ENCODE measurements around the gene OR4N2. TPM values are rescaled to one million over a fixed set of nuclear protein-coding genes. Genes with fewer than 3 reads are reported as not detected.
"Not testable (repeated sequence)": the region's sequence is repeated elsewhere in the genome, so short reads cannot be mapped to it uniquely, and the experiment has no call there.

Gene OR4N2, protein sequence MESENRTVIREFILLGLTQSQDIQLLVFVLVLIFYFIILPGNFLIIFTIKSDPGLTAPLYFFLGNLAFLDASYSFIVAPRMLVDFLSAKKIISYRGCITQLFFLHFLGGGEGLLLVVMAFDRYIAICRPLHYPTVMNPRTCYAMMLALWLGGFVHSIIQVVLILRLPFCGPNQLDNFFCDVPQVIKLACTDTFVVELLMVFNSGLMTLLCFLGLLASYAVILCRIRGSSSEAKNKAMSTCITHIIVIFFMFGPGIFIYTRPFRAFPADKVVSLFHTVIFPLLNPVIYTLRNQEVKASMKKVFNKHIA
- not detected for polyA plus RNA-seq

DNA sequence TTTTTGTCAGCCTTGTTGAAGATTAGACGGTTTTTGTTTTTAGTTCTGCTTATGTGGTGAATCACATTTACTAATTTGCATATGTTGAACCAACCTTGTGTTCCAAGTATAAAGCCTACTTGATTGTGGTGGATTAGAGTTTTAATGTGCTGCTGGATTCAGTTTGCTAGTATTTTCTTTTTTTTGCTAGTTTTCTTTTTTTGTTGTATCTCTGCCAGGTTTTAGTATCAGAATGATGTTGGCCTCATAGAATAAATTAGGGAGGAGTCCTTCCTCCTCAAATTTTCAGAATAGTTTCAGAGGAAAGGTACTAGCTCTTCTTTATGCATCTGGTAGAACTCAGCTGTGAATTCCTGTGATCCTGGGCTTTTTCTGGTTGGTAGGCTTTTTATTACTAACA is at the start of gene OR4N2:
TSS of gene OR4N2 (plus strand) at position 301 of the 400 bp plus-strand sequence. CDS start 23,679 bp downstream, outside the sequence.
- H3K27ac ChIP-seq (ENCODE audit: low read depth in 2 of 2, low read length in 1 of 2); H3K9me3 ChIP-seq (ENCODE audit: control insufficient read depth in 2 of 2, insufficient read depth in 1 of 2, low read depth in 1 of 2, low read length in 1 of 2): not testable (repeated sequence)
- WGBS, 2 donors: 64 to 76% methylated on average over 1 of the region's 1 CpG

DNA sequence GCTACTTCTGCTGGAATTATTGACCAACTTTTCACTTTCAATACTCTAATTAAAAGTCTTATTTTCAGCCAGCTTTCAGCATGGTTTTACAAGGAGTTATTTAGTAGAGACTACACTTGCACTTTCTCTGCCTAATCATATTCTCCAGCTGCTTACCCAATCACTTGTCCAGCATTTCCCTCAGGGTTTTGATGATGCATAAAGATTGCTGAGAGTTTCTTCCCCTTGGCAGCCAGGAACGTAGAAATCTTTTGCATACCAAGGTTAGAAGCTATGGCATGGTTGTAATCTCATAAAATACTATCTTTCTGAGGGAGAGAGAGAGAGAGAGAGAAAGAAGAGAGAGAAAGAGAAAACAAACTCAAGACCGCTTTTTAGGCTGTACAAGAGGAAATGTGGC is 49.4 kb upstream of the OR4N2 start:
- H3K9me3 ChIP-seq (ENCODE audit: control insufficient read depth in 2 of 2, insufficient read depth in 1 of 2, low read depth in 1 of 2, low read length in 1 of 2): no peaks in the 10 kb centered on the region
- no peaks in the 10 kb centered on the region for H3K27me3 ChIP-seq (ENCODE audit: control insufficient read depth in 1 of 2, insufficient read depth in 2 of 2, low read length in 2 of 2)
- no peak overlapping the region for H3K27ac ChIP-seq (ENCODE audit: low read depth in 2 of 2, low read length in 1 of 2)
- H3K36me3 ChIP-seq (ENCODE audit: control insufficient read depth in 2 of 2, insufficient read depth in 2 of 2, low read length in 1 of 2): no peaks in the 10 kb centered on the region
- H3K4me3 ChIP-seq (ENCODE audit: low read depth in 1 of 2, low read length in 2 of 2): no peak overlapping the region
- H3K4me1 ChIP-seq (ENCODE audit: control insufficient read depth in 2 of 2, insufficient read depth in 2 of 2, low read length in 1 of 2): no peaks in the 10 kb centered on the region
- 29 to 35% methylated on average over 2 of the region's 2 CpGs for WGBS, 2 donors

More for the DNA sequence above, at the start of gene OR4N2:
- not testable (repeated sequence) for H3K4me3 ChIP-seq (ENCODE audit: low read depth in 1 of 2, low read length in 2 of 2); H3K4me1 ChIP-seq (ENCODE audit: control insufficient read depth in 2 of 2, insufficient read depth in 2 of 2, low read length in 1 of 2); H3K36me3 ChIP-seq (ENCODE audit: control insufficient read depth in 2 of 2, insufficient read depth in 2 of 2, low read length in 1 of 2); H3K27me3 ChIP-seq (ENCODE audit: control insufficient read depth in 1 of 2, insufficient read depth in 2 of 2, low read length in 2 of 2)

DNA sequence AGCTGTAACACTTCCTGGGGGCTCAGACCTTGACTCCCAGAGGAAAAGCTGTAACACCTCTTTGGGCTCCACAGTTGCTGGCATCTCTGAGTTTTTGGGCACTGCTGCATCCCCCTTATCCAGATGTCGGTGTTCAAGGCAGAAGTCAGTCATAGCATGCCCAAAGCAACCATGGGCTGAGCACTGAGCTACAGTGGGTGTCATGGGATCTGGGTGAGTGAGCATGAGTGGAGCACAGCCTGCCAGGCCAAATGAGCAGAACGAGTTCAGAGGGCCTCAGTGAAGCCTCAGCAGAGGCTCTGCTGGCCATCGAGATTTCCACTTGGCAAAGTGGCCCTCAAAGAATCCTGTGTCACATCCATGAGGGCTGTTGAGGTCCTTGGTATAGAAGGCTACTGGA is 32.1 kb upstream of the OR4N2 start:
- not testable (repeated sequence) for H3K4me3 ChIP-seq (ENCODE audit: low read depth in 1 of 2, low read length in 2 of 2); H3K27ac ChIP-seq (ENCODE audit: low read depth in 2 of 2, low read length in 1 of 2); H3K36me3 ChIP-seq (ENCODE audit: control insufficient read depth in 2 of 2, insufficient read depth in 2 of 2, low read length in 1 of 2); H3K27me3 ChIP-seq (ENCODE audit: control insufficient read depth in 1 of 2, insufficient read depth in 2 of 2, low read length in 2 of 2); H3K9me3 ChIP-seq (ENCODE audit: control insufficient read depth in 2 of 2, insufficient read depth in 1 of 2, low read depth in 1 of 2, low read length in 1 of 2); H3K4me1 ChIP-seq (ENCODE audit: control insufficient read depth in 2 of 2, insufficient read depth in 2 of 2, low read length in 1 of 2)
- 37 to 52% methylated on average over 3 of the region's 3 CpGs for WGBS, 2 donors

DNA sequence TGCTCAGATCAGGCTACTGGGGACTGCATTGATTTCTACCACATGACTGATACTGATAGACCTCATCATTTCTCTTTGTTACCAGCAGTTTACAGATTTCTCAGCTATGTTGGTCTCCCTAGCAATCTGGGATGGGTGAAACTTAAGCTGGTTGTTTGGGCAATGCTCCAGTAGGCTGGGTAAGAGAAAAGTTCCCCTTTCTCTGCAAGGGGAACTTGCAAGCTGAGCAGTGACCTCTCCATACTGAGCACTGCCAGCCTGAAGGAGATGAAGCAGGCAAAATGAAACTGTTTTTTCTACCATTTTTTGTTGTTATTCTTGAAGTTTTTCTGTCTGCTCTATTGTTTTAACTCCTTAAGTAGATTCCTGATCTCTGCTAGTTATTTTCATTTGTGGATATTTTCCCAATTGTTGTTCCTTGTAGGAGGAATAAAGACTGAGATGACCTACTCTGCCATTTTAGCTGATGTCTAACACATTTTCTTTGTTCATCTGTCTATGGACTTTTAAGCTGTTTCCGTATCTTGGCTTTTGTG is 31.6 kb upstream of the OR4N2 start:
- no peak overlapping the region for H3K4me3 ChIP-seq (ENCODE audit: low read depth in 1 of 2, low read length in 2 of 2)
- H3K4me1 ChIP-seq (ENCODE audit: control insufficient read depth in 2 of 2, insufficient read depth in 2 of 2, low read length in 1 of 2): no peaks in the 10 kb centered on the region
- peaks cover 4 to 8% of the 10 kb centered on the region in 2 donors for H3K9me3 ChIP-seq (ENCODE audit: control insufficient read depth in 2 of 2, insufficient read depth in 1 of 2, low read depth in 1 of 2, low read length in 1 of 2)
- 90 to 93% methylated on average over 1 of the region's 1 CpG for WGBS, 2 donors
- no peak overlapping the region for H3K27ac ChIP-seq (ENCODE audit: low read depth in 2 of 2, low read length in 1 of 2)
- H3K27me3 ChIP-seq (ENCODE audit: control insufficient read depth in 1 of 2, insufficient read depth in 2 of 2, low read length in 2 of 2): no peaks in the 10 kb centered on the region
- H3K36me3 ChIP-seq (ENCODE audit: control insufficient read depth in 2 of 2, insufficient read depth in 2 of 2, low read length in 1 of 2): no peaks in the 10 kb centered on the region

DNA sequence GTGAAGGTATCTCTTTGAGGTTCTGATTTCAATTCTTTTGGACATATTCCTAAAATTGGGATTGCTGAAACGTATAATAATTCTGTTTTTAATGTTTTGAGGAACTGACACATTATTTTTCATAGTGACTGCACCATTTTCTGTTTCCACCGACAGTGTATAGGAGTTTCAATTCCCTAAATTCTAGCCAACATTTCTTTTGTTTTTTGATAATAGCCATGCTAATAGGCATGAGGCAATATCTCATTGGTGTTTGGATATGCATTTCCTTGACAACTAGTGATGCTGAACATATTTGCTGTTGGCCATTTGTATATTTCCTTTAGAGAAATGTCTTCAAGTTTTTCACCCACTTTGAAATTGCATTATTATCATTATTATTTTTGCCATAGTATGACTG is 31.1 kb upstream of the OR4N2 start:
- H3K4me1 ChIP-seq (ENCODE audit: control insufficient read depth in 2 of 2, insufficient read depth in 2 of 2, low read length in 1 of 2); H3K27me3 ChIP-seq (ENCODE audit: control insufficient read depth in 1 of 2, insufficient read depth in 2 of 2, low read length in 2 of 2); H3K27ac ChIP-seq (ENCODE audit: low read depth in 2 of 2, low read length in 1 of 2); H3K4me3 ChIP-seq (ENCODE audit: low read depth in 1 of 2, low read length in 2 of 2); H3K36me3 ChIP-seq (ENCODE audit: control insufficient read depth in 2 of 2, insufficient read depth in 2 of 2, low read length in 1 of 2); H3K9me3 ChIP-seq (ENCODE audit: control insufficient read depth in 2 of 2, insufficient read depth in 1 of 2, low read depth in 1 of 2, low read length in 1 of 2): not testable (repeated sequence)
- WGBS, 2 donors: 47% methylated on average over 2 of the region's 2 CpGs

DNA sequence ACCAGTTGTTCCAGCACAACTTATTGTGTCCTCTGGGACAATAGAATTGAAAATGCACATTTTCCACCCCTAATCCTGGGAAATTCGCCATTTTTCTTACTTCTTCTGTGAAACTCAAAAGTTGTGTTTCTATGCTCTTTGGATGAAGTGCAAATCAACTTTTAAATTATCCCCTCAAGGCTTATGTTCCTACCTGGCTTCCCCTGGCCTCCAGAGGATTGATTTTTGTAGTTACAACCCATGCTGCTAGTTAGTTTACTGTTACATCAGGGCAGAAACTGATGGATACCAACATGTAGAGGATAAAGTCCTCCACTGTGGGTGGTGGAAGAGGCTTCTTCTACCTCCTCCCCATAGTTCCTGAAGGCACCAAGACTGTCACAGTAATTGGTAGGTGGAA is 30.4 kb upstream of the OR4N2 start, which contains the start of gene OR4M1:
TSS of gene OR4M1 (plus strand) at position 301 of the 400 bp plus-strand sequence. CDS start 6,819 bp downstream, outside the sequence.
- not testable (repeated sequence) for H3K27ac ChIP-seq (ENCODE audit: low read depth in 2 of 2, low read length in 1 of 2); H3K4me1 ChIP-seq (ENCODE audit: control insufficient read depth in 2 of 2, insufficient read depth in 2 of 2, low read length in 1 of 2); H3K9me3 ChIP-seq (ENCODE audit: control insufficient read depth in 2 of 2, insufficient read depth in 1 of 2, low read depth in 1 of 2, low read length in 1 of 2); H3K36me3 ChIP-seq (ENCODE audit: control insufficient read depth in 2 of 2, insufficient read depth in 2 of 2, low read length in 1 of 2); H3K27me3 ChIP-seq (ENCODE audit: control insufficient read depth in 1 of 2, insufficient read depth in 2 of 2, low read length in 2 of 2); H3K4me3 ChIP-seq (ENCODE audit: low read depth in 1 of 2, low read length in 2 of 2)
- 5 to 7% methylated on average over 1 of the region's 1 CpG for WGBS, 2 donors

DNA sequence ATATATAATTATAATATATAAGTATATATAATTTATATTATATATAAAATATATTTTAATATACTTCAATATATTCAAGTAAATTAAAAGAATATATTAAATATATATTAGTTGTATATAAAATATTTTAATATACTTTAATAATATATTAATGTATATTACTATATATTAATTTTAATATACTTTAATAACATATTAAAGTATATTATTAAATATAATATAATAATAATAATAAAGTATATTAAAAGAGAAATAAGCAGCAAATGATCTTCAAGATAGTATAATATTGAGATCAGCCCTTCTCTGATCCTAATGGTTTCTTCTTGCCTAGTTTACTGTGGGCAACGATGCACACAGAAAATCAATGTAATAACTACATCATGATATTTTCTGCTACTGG is 28.0 kb upstream of the OR4N2 start:
- H3K36me3 ChIP-seq (ENCODE audit: control insufficient read depth in 2 of 2, insufficient read depth in 2 of 2, low read length in 1 of 2): no peaks in the 10 kb centered on the region
- H3K9me3 ChIP-seq (ENCODE audit: control insufficient read depth in 2 of 2, insufficient read depth in 1 of 2, low read depth in 1 of 2, low read length in 1 of 2): peaks cover 4 to 8% of the 10 kb centered on the region in 2 donors
- no peak overlapping the region for H3K27ac ChIP-seq (ENCODE audit: low read depth in 2 of 2, low read length in 1 of 2)
- no peak overlapping the region for H3K4me3 ChIP-seq (ENCODE audit: low read depth in 1 of 2, low read length in 2 of 2)
- 56 to 65% methylated on average over 1 of the region's 1 CpG for WGBS, 2 donors
- no peaks in the 10 kb centered on the region for H3K27me3 ChIP-seq (ENCODE audit: control insufficient read depth in 1 of 2, insufficient read depth in 2 of 2, low read length in 2 of 2)
- H3K4me1 ChIP-seq (ENCODE audit: control insufficient read depth in 2 of 2, insufficient read depth in 2 of 2, low read length in 1 of 2): no peaks in the 10 kb centered on the region

DNA sequence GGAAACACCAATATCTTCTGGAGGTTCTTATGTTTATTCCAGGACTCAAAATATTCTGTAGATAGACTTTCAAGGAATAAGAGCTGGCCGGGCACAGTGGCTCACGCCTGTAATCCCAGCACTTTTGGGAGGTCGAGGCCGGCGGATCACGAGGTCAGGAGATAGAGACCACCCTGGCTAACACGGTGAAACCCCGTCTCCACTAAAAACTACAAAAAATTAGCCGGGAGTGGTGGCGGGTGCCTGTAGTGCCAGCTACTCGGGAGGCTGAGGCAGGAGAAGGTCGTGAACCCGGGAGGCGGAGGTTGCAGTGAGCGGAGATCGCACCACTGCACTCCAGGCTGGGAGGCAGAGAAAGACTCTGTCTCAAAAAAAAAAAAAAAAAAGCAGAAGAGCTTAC is 17.7 kb upstream of the OR4N2 start:
- H3K36me3 ChIP-seq (ENCODE audit: control insufficient read depth in 2 of 2, insufficient read depth in 2 of 2, low read length in 1 of 2); H3K27me3 ChIP-seq (ENCODE audit: control insufficient read depth in 1 of 2, insufficient read depth in 2 of 2, low read length in 2 of 2); H3K4me1 ChIP-seq (ENCODE audit: control insufficient read depth in 2 of 2, insufficient read depth in 2 of 2, low read length in 1 of 2); H3K27ac ChIP-seq (ENCODE audit: low read depth in 2 of 2, low read length in 1 of 2); H3K9me3 ChIP-seq (ENCODE audit: control insufficient read depth in 2 of 2, insufficient read depth in 1 of 2, low read depth in 1 of 2, low read length in 1 of 2); H3K4me3 ChIP-seq (ENCODE audit: low read depth in 1 of 2, low read length in 2 of 2): not testable (repeated sequence)
- 81 to 83% methylated on average over 16 of the region's 16 CpGs for WGBS, 2 donors

DNA sequence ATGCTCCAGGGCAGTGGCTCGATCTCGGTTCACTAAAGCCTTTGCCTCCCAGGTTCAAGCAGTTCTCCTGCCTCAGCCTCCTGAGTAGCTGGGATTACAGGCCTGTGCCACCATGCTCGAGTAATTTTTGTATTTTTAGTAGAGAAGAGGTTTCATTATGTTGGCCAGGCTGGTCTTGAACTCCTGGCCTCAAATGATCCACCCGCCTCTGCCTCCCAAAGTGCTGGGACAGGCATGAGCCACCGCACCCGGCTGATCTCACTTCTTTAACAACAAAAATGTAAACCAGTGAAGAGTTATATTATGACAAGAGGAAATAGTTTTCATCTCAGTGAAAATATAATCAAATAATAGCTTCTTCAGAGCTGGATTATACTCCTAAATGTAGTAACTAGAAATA is 16.3 kb upstream of the OR4N2 start:
- not testable (repeated sequence) for H3K36me3 ChIP-seq (ENCODE audit: control insufficient read depth in 2 of 2, insufficient read depth in 2 of 2, low read length in 1 of 2); H3K9me3 ChIP-seq (ENCODE audit: control insufficient read depth in 2 of 2, insufficient read depth in 1 of 2, low read depth in 1 of 2, low read length in 1 of 2); H3K27me3 ChIP-seq (ENCODE audit: control insufficient read depth in 1 of 2, insufficient read depth in 2 of 2, low read length in 2 of 2); H3K4me3 ChIP-seq (ENCODE audit: low read depth in 1 of 2, low read length in 2 of 2); H3K27ac ChIP-seq (ENCODE audit: low read depth in 2 of 2, low read length in 1 of 2); H3K4me1 ChIP-seq (ENCODE audit: control insufficient read depth in 2 of 2, insufficient read depth in 2 of 2, low read length in 1 of 2)
- WGBS, 2 donors: 76 to 77% methylated on average over 6 of the region's 6 CpGs

DNA sequence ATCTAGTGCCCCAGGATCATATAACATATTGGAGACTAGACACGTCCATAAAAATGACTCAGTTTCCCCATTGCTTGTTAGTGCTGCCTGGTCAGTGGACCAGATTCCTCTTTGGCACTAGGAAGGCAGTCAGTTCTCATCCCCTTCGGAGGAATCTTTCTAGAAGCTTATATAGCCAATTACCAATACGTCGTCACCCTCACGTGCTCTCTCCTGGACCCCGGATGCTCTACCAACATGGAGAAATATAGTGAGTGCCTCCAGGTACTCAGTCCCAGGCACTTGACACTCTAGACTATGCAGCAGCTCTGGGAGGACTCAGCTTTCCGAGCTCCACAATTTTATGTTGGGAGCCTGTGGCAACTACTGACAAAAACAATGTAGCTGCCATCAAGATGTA is 15.4 kb upstream of the OR4N2 start:
- H3K27me3 ChIP-seq (ENCODE audit: control insufficient read depth in 1 of 2, insufficient read depth in 2 of 2, low read length in 2 of 2); H3K36me3 ChIP-seq (ENCODE audit: control insufficient read depth in 2 of 2, insufficient read depth in 2 of 2, low read length in 1 of 2); H3K27ac ChIP-seq (ENCODE audit: low read depth in 2 of 2, low read length in 1 of 2); H3K9me3 ChIP-seq (ENCODE audit: control insufficient read depth in 2 of 2, insufficient read depth in 1 of 2, low read depth in 1 of 2, low read length in 1 of 2); H3K4me3 ChIP-seq (ENCODE audit: low read depth in 1 of 2, low read length in 2 of 2); H3K4me1 ChIP-seq (ENCODE audit: control insufficient read depth in 2 of 2, insufficient read depth in 2 of 2, low read length in 1 of 2): not testable (repeated sequence)
- 63 to 67% methylated on average over 7 of the region's 7 CpGs for WGBS, 2 donors
